Karpas-422 (cell line): ENCODE results near the gene NEK1. TPM values are rescaled to one million over a fixed set of nuclear protein-coding genes. Genes with fewer than 3 reads are reported as not detected.

Experiments
- DNase-seq: peaks from one replicate; pipeline ENCODE4 v3.0.0-alpha.2; 2015
- H2AFZ ChIP-seq: fragments of 200-600 bp; sonication (generic); 2 replicates; pipeline ENCODE4 v1.6.1; 2014; ENCODE audit warnings: antibody characterized with exemption, low read length, mixed read lengths
- H3K27ac ChIP-seq: fragments of 200-600 bp; sonication (generic); 2 replicates; pipeline ENCODE4 v1.5.1; 2014; ENCODE audit warnings: mild to moderate bottlenecking, low read length, moderate library complexity
- H3K27me3 ChIP-seq: fragments of 200-600 bp; sonication (generic); 2 replicates; pipeline ENCODE4 v1.6.1; 2014; ENCODE audit warnings: low read length, mixed read lengths
- H3K36me3 ChIP-seq: fragments of 200-600 bp; sonication (generic); 2 replicates; pipeline ENCODE4 v1.6.1; 2014; ENCODE audit warnings: low read length, mixed read lengths; ENCODE audit not compliant: insufficient read depth
- H3K4me1 ChIP-seq: fragments of 200-600 bp; sonication (generic); 2 replicates; pipeline ENCODE4 v1.6.1; 2014; ENCODE audit warnings: mild to moderate bottlenecking, low read length, mixed read lengths
- H3K4me2 ChIP-seq: fragments of 200-600 bp; sonication (generic); 2 replicates; pipeline ENCODE4 v1.6.1; 2014; ENCODE audit warnings: low read length, low read depth, mild to moderate bottlenecking; ENCODE audit not compliant: poor library complexity, severe bottlenecking
- H3K4me3 ChIP-seq: fragments of 200-600 bp; sonication (generic); 2 replicates; pipeline ENCODE4 v1.5.1; 2014; ENCODE audit warnings: mild to moderate bottlenecking, antibody characterized with exemption, low read length, mixed read lengths
- H3K79me2 ChIP-seq: fragments of 200-600 bp; sonication (generic); 2 replicates; pipeline ENCODE4 v1.6.1; 2014; ENCODE audit warnings: mild to moderate bottlenecking, low read length, mixed read lengths
- H3K9ac ChIP-seq: fragments of 200-600 bp; sonication (generic); 2 replicates; pipeline ENCODE4 v1.6.0; 2014; ENCODE audit warnings: low read length
- H3K9me2 ChIP-seq: fragments of 200-600 bp; sonication (generic), shearing (Covaris generic); replicated peaks from 2 replicates; pipeline ENCODE4 v1.6.0; 2014; ENCODE audit warnings: mild to moderate bottlenecking, low read length, moderate library complexity; ENCODE audit not compliant: insufficient read depth
- H3K9me3 ChIP-seq: fragments of 300-700, 200-600 bp; sonication (generic); 2 replicates; pipeline ENCODE4 v1.6.1; 2014; ENCODE audit warnings: low read length, mixed read lengths
- H4K20me1 ChIP-seq: fragments of 200-600 bp; sonication (generic); 2 replicates; pipeline ENCODE4 v1.6.1; 2014; ENCODE audit warnings: mild to moderate bottlenecking, antibody characterized with exemption, low read length, low read depth; ENCODE audit not compliant: insufficient read depth
- total RNA-seq: library from RNA; depleted of rRNA; stranded (reverse); fragments of >200 nt; shearing (Covaris generic); gene quantifications from 2 replicates; pipeline ENCODE4 v1.2.3, GENCODE V29; 2014; ENCODE audit warnings: low replicate concordance; rRNA removed

NEK1 gene
- total RNA-seq: 7.0 and 9.4 TPM in 2 replicates

GRCh38 chr4:169611991-169612870 is at the start of gene NEK1:
NEK1 (minus strand) TSS chr4:169612583; CDS start chr4:169602630, 9,953 bp downstream.
- H3K36me3 ChIP-seq: no peaks in the 10 kb centered on the region
- H3K9me2 ChIP-seq: no peaks in the 10 kb centered on the region
- no peaks in the 10 kb centered on the region for H3K9me3 ChIP-seq
- peak within 1 kb of the TSS; percentile 75 for H3K9ac ChIP-seq
- H3K27ac ChIP-seq: peak within 1 kb of the TSS; percentile 72
- peak within 1 kb of the TSS; percentile 89 for H3K4me3 ChIP-seq
- peak; percentile 92 for DNase-seq
- H3K4me1 ChIP-seq: peaks cover 26% of the 10 kb centered on the region
- H4K20me1 ChIP-seq: no peaks in the 10 kb centered on the region
- peaks cover 43% of the 10 kb centered on the region for H3K79me2 ChIP-seq
- peak within 1 kb of the TSS; percentile 96 for H3K4me2 ChIP-seq
- no peaks in the 10 kb centered on the region for H3K27me3 ChIP-seq
- H2AFZ ChIP-seq: peak within 1 kb of the TSS; percentile 87; the same call in 1 of the 2 replicates

GRCh38 chr4:169661761-169662160 is 49.4 kb upstream of the NEK1 start:
- no peaks in the 10 kb centered on the region for H4K20me1 ChIP-seq
- H3K9me2 ChIP-seq: no peaks in the 10 kb centered on the region
- H3K4me3 ChIP-seq: peak overlapping the region; percentile 64; the same call in 1 of the 2 replicates
- H3K27ac ChIP-seq: peak overlapping the region; percentile 98
- H3K4me2 ChIP-seq: peak overlapping the region; percentile 90
- no peak overlapping the region for H2AFZ ChIP-seq
- H3K36me3 ChIP-seq: no peaks in the 10 kb centered on the region
- H3K9ac ChIP-seq: peak overlapping the region; percentile 73; the same call in 1 of the 2 replicates
- H3K27me3 ChIP-seq: no peaks in the 10 kb centered on the region
- peaks cover 58% of the 10 kb centered on the region for H3K4me1 ChIP-seq
- no peaks in the 10 kb centered on the region for H3K9me3 ChIP-seq
- DNase-seq: no peak
- H3K79me2 ChIP-seq: peaks cover 71% of the 10 kb centered on the region

- H3K9me2 ChIP-seq: no peaks in the 10 kb centered on the region
- H3K9me3 ChIP-seq: no peaks in the 10 kb centered on the region
- H3K4me2 ChIP-seq: peak overlapping the region; percentile 90
- H2AFZ ChIP-seq: no peak overlapping the region
- H3K27ac ChIP-seq: peak overlapping the region; percentile 98
- H3K36me3 ChIP-seq: no peaks in the 10 kb centered on the region
- H3K9ac ChIP-seq: peak overlapping the region; percentile 73
- H3K79me2 ChIP-seq: peaks cover 71% of the 10 kb centered on the region
- peak overlapping the region; percentile 64 for H3K4me3 ChIP-seq
- peaks cover 66% of the 10 kb centered on the region for H3K4me1 ChIP-seq
- H3K27me3 ChIP-seq: no peaks in the 10 kb centered on the region
- no peaks in the 10 kb centered on the region for H4K20me1 ChIP-seq
- DNase-seq: peak; percentile 59
Measured at GRCh38 chr4:169660929-169661328, 48.5 kb upstream of the NEK1 start.

- Histone ChIP-seq H3K79me2 (peaks cover 71% of the 10 kb centered on the region), H3K4me1 (peaks cover 66% of the 10 kb centered on the region), H3K4me2 (peak overlapping the region; percentile 90), H3K9ac (peak overlapping the region; percentile 73), H3K9me2 (no peaks in the 10 kb centered on the region), H3K9me3 (no peaks in the 10 kb centered on the region), H4K20me1 (no peaks in the 10 kb centered on the region), H3K27me3 (no peaks in the 10 kb centered on the region), H3K36me3 (no peaks in the 10 kb centered on the region), H3K4me3 (peak overlapping the region; percentile 64), H3K27ac (peak overlapping the region; percentile 98), H2AFZ (no peak overlapping the region)
- peak; percentile 93 for DNase-seq
Measured at GRCh38 chr4:169659716-169660670, 47.6 kb upstream of the NEK1 start.

- Histone ChIP-seq H3K36me3 (no peaks in the 10 kb centered on the region), H3K4me1 (peaks cover 60% of the 10 kb centered on the region), H3K27ac (peak overlapping the region; percentile 98), H3K9me2 (no peaks in the 10 kb centered on the region), H3K9me3 (no peaks in the 10 kb centered on the region), H2AFZ (no peak overlapping the region), H4K20me1 (no peaks in the 10 kb centered on the region), H3K27me3 (no peaks in the 10 kb centered on the region), H3K79me2 (peaks cover 70% of the 10 kb centered on the region), H3K9ac (peak overlapping the region; percentile 73), H3K4me3 (peak overlapping the region; percentile 64), H3K4me2 (peak overlapping the region; percentile 90)
- DNase-seq: peak; percentile 51
Measured at GRCh38 chr4:169658975-169659715, 46.8 kb upstream of the NEK1 start.

GRCh38 chr4:169658196-169658595 is 45.8 kb upstream of the NEK1 start:
- peak overlapping the region; percentile 64; the same call in 1 of the 2 replicates for H3K4me3 ChIP-seq
- no peaks in the 10 kb centered on the region for H3K36me3 ChIP-seq
- H3K4me2 ChIP-seq: peak overlapping the region; percentile 90
- H3K79me2 ChIP-seq: peaks cover 68% of the 10 kb centered on the region
- H3K4me1 ChIP-seq: peaks cover 53% of the 10 kb centered on the region
- H2AFZ ChIP-seq: no peak overlapping the region
- H3K27ac ChIP-seq: peak overlapping the region; percentile 98
- peak; percentile 40 for DNase-seq
- no peaks in the 10 kb centered on the region for H3K27me3 ChIP-seq
- H4K20me1 ChIP-seq: no peaks in the 10 kb centered on the region
- H3K9me3 ChIP-seq: no peaks in the 10 kb centered on the region
- H3K9ac ChIP-seq: peak overlapping the region; percentile 73; the same call in 1 of the 2 replicates
- no peaks in the 10 kb centered on the region for H3K9me2 ChIP-seq

GRCh38 chr4:169657470-169658107 is 45.2 kb upstream of the NEK1 start:
- Histone ChIP-seq H3K9ac (peak overlapping the region; percentile 50), H3K4me1 (peaks cover 57% of the 10 kb centered on the region), H3K4me2 (peak overlapping the region; percentile 58), H4K20me1 (no peaks in the 10 kb centered on the region), H3K9me3 (no peaks in the 10 kb centered on the region), H3K27ac (peak overlapping the region; percentile 98), H2AFZ (no peak overlapping the region), H3K27me3 (no peaks in the 10 kb centered on the region), H3K4me3 (0 out of 2 replicates have a peak overlapping the region, but pooled peaks have one; percentile 15), H3K9me2 (no peaks in the 10 kb centered on the region), H3K79me2 (peaks cover 70% of the 10 kb centered on the region), H3K36me3 (peaks cover 5% of the 10 kb centered on the region; the same call in 1 of the 2 replicates)
- DNase-seq: peak; percentile 47
